DOHH2 (cell line): Measurements from ENCODE around the gene NOC4L.

Experiments
- H3F3A ChIP-seq: fragments of 200-600 bp; sonication (generic), shearing (Covaris generic); 2 replicates; pipeline ENCODE4 v1.6.0; 2016; ENCODE audit warnings: antibody characterized with exemption, mild to moderate bottlenecking; ENCODE audit not compliant: control insufficient read depth, insufficient read depth
- H3K27ac ChIP-seq: fragments of 200-600 bp; sonication (generic); 2 replicates; pipeline ENCODE4 v1.5.1; 2014; ENCODE audit warnings: low read depth, mild to moderate bottlenecking, low read length, moderate library complexity
- H3K27me3 ChIP-seq: fragments of 200-600 bp; sonication (generic); 2 replicates; pipeline ENCODE4 v1.6.1; 2014; ENCODE audit warnings: mild to moderate bottlenecking, low read length, mixed read lengths; ENCODE audit not compliant: control insufficient read depth
- H3K36me3 ChIP-seq: fragments of 200-600 bp; sonication (generic); 2 replicates; pipeline ENCODE4 v1.6.1; 2014; ENCODE audit warnings: mild to moderate bottlenecking, low read length, moderate library complexity, mixed read lengths; ENCODE audit not compliant: control insufficient read depth
- H3K4me1 ChIP-seq: fragments of 200-600 bp; sonication (generic); 2 replicates; pipeline ENCODE4 v1.6.1; 2014; ENCODE audit warnings: mild to moderate bottlenecking, low read length, mixed read lengths; ENCODE audit not compliant: control insufficient read depth
- H3K4me2 ChIP-seq: fragments of 200-600 bp; sonication (generic); 2 replicates; pipeline ENCODE4 v1.6.0; 2014; ENCODE audit warnings: mild to moderate bottlenecking, low read length, moderate library complexity
- H3K4me3 ChIP-seq: fragments of 200-600 bp; sonication (generic); 2 replicates; pipeline ENCODE4 v1.5.1; 2014; ENCODE audit warnings: mild to moderate bottlenecking, low read length, mixed read lengths
- H3K79me2 ChIP-seq: fragments of 200-600 bp; sonication (generic); 2 replicates; pipeline ENCODE4 v1.6.1; 2014; ENCODE audit warnings: mild to moderate bottlenecking, low read length, mixed read lengths; ENCODE audit not compliant: control insufficient read depth
- H3K9me2 ChIP-seq: fragments of 200-600 bp; sonication (generic); replicated peaks from 2 replicates; pipeline ENCODE4 v1.6.1; 2014; ENCODE audit warnings: mild to moderate bottlenecking, low read length, mixed read lengths; ENCODE audit not compliant: control insufficient read depth
- H3K9me3 ChIP-seq: fragments of 200-600 bp; sonication (generic); 2 replicates; pipeline ENCODE4 v1.6.1; 2014; ENCODE audit warnings: antibody characterized with exemption, low read length, mixed read lengths; ENCODE audit not compliant: control insufficient read depth, insufficient read depth
- H4K20me1 ChIP-seq: fragments of 200-600 bp; sonication (generic); 2 replicates; pipeline ENCODE4 v1.6.0; 2014; ENCODE audit warnings: low read depth, mild to moderate bottlenecking, antibody characterized with exemption, low read length, moderate library complexity; ENCODE audit not compliant: control insufficient read depth, insufficient read depth
- EZH2phosphoT487 ChIP-seq: fragments of 200-600 bp; sonication (generic); IDR thresholded peaks from 2 replicates; pipeline ENCODE4 v1.6.1; 2017; ENCODE audit warnings: borderline replicate concordance, mild to moderate bottlenecking, antibody characterized with exemption, low read length, moderate library complexity, mixed read lengths
- TF ChIP-seq, protein P1 (sequence below): fragments of 200-600 bp; sonication (generic); IDR thresholded peaks from one replicate; pipeline ENCODE4 v1.5.1; 2014; ENCODE audit warnings: antibody characterized with exemption, mild to moderate bottlenecking, low read depth, low read length; ENCODE audit not compliant: poor library complexity, severe bottlenecking

The NOC4L gene

DNA sequence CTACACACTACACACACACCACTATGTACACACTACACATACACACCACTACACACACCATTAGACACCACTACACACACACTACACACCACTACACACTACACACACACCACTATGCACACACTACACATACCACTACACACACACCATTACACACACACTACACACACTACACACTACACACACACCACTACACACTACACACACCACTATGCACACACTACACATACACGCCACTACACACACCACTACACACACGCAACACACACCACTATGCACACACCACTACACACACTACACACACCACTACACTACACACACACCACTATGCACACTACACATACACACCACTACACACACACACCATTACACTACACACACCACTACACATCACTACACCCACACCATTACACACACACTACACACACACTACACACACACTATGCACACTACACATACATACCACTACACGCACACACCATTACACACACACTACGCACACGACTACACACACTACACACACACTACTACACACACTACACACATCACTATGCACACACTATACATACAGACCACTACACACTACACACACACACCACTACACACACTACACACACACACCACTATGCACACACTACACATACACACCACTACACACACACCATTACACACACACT, 13.6 kb downstream of the NOC4L start:
- no peak overlapping the region for H3K27ac ChIP-seq
- H3K4me2 ChIP-seq, result no peak overlapping the region
- H3K9me3 ChIP-seq, result peaks cover 28% of the 10 kb centered on the region
- H3K27me3 ChIP-seq, result no peaks in the 10 kb centered on the region
- no peak for TF ChIP-seq EZH2phosphoT487
- TF ChIP-seq, protein P1, sequence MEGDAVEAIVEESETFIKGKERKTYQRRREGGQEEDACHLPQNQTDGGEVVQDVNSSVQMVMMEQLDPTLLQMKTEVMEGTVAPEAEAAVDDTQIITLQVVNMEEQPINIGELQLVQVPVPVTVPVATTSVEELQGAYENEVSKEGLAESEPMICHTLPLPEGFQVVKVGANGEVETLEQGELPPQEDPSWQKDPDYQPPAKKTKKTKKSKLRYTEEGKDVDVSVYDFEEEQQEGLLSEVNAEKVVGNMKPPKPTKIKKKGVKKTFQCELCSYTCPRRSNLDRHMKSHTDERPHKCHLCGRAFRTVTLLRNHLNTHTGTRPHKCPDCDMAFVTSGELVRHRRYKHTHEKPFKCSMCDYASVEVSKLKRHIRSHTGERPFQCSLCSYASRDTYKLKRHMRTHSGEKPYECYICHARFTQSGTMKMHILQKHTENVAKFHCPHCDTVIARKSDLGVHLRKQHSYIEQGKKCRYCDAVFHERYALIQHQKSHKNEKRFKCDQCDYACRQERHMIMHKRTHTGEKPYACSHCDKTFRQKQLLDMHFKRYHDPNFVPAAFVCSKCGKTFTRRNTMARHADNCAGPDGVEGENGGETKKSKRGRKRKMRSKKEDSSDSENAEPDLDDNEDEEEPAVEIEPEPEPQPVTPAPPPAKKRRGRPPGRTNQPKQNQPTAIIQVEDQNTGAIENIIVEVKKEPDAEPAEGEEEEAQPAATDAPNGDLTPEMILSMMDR, result no peak
- peaks cover 35% of the 10 kb centered on the region for H3K36me3 ChIP-seq
- no peak overlapping the region for H3K4me3 ChIP-seq
- H4K20me1 ChIP-seq, result no peaks in the 10 kb centered on the region
- H3K79me2 ChIP-seq, result no peaks in the 10 kb centered on the region
- peaks cover 22% of the 10 kb centered on the region for H3F3A ChIP-seq
- no peaks in the 10 kb centered on the region for H3K4me1 ChIP-seq
- no peaks in the 10 kb centered on the region for H3K9me2 ChIP-seq

DNA sequence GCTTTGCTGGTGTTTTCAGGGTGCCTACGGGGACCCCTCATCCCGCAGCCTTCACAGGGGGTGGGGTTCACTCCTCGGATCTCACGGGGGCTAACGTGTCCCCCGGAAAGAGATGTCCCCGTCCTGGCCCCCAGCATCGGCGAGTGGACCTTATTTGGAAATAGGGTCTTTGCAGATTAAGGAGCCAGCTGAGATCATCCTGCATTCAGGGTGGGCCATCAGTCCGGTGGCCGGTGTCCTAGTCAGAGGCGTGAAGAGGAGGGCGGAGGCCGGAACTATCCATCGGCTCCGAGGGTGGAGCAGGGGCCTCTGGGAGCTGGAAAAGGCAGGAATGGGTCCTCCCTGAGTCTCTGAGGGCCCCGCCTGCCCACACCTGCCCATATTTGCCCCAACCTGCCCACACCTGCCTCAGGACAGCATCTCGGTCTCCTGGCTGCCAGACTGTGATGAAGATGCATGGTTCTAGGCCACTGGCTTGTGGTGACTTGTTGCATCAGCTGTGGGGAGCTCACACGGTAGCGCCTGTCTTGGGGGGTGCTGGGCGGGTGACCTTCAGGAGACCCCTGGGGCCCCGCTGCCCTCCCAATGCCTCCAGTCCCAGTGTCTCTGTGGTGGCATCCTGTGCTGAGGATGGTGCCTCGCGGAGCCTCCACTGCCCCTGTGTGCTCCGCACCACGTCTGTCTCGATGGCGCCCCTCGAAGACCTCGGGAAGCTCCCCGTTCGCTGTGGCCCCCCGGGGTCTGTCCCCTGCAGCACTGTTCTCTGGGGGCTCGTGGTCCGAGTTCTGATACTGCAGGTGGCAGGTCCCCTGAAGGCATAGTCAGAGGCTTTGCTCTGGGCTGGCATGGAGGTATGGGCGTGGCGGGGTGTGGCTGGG, 14.7 kb downstream of the NOC4L start:
- Histone ChIP-seq H3K9me3 (peaks cover 28% of the 10 kb centered on the region), H3K27ac (no peak overlapping the region)
- TF ChIP-seq, protein P1, result no peak
- no peak for TF ChIP-seq EZH2phosphoT487

DNA sequence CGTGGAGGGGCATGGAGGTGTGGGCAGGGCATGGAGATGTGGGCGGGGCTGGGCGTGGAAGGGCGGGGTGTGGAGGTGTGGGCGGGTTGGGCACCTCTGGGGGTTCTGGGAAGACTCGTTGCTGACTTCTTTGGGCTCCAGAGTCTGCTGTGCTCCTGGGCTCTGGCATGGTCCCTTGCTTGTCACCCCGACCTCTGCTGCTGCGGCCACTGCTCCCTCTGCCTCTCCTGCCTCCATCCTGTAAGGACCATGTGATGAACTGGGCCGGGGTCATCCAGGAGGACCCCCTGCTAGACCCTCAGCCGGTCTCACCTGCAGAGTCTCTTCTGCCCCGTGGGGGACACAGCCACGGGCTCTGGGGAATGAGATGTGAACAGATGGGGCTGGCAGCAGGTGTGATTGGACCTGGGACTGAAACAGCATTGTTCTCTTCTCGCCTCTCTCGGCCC, 15.3 kb downstream of the NOC4L start:
- no peaks in the 10 kb centered on the region for H3K4me1 ChIP-seq
- H4K20me1 ChIP-seq, result no peaks in the 10 kb centered on the region
- peaks cover 22% of the 10 kb centered on the region for H3F3A ChIP-seq
- H3K4me3 ChIP-seq, result no peak overlapping the region
- TF ChIP-seq EZH2phosphoT487, result no peak
- TF ChIP-seq, protein P1, result no peak
- no peak overlapping the region for H3K27ac ChIP-seq
- peaks cover 28% of the 10 kb centered on the region for H3K9me3 ChIP-seq
- H3K9me2 ChIP-seq, result no peaks in the 10 kb centered on the region
- H3K4me2 ChIP-seq, result no peak overlapping the region
- H3K36me3 ChIP-seq, result peaks cover 35% of the 10 kb centered on the region
- no peaks in the 10 kb centered on the region for H3K79me2 ChIP-seq
- H3K27me3 ChIP-seq, result no peaks in the 10 kb centered on the region

More for the DNA sequence above, 14.7 kb downstream of the NOC4L start:
- no peaks in the 10 kb centered on the region for H3K4me1 ChIP-seq
- no peak overlapping the region for H3K4me2 ChIP-seq
- no peak overlapping the region for H3K4me3 ChIP-seq
- no peaks in the 10 kb centered on the region for H3K79me2 ChIP-seq
- peaks cover 22% of the 10 kb centered on the region for H3F3A ChIP-seq
- H3K36me3 ChIP-seq, result peaks cover 35% of the 10 kb centered on the region
- no peaks in the 10 kb centered on the region for H3K27me3 ChIP-seq
- no peaks in the 10 kb centered on the region for H4K20me1 ChIP-seq
- no peaks in the 10 kb centered on the region for H3K9me2 ChIP-seq
